Mesenteric fat pad (tissue), 1 donor: Measurements from ENCODE around the gene NKTR. TPM values are rescaled to one million over a fixed set of nuclear protein-coding genes. Genes with fewer than 3 reads are reported as not detected.
"Not testable (repeated sequence)": the region's sequence is repeated elsewhere in the genome, so short reads cannot be mapped to it uniquely, and the experiment has no call there.

Source experiments
- DNase-seq: peaks from one replicate; pipeline ENCODE4 v3.0.0-alpha.2; 2020; ENCODE audit warnings: low spot score
- total RNA-seq: library from RNA; stranded (reverse); fragmentation: NEBNext Ultra II Directional; extraction: Animal tissue kit (Norgen Biotek cat#: 25700); gene quantifications from one replicate; pipeline ENCODE4 v1.2.1, GENCODE V29; 2021
- donor health status: DM: yes; HTN: yes; CAD: no.

The NKTR gene
- total RNA-seq, 1 donor from 2014 or later: 80.6 TPM

DNA sequence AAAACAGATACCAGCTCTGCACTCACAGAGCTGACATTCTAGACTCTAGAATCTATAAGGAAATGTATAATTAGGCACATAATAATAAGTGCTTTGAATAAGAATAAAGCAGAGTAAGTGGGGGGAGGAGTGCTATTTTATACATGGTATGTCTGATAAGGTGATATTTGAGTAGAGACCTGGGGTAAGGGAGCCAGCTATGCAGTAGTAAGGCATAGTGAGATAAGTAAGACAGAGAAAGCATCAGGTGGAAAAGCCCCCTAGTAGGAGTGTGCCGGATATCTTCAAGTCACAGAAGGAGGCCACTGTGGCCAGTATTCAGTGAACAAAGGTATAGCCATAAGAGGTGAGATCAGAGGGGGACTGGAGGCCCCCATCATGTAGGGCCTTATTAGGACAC lies 6.9 kb upstream of the NKTR start:
- DNase-seq: no peak

GRCh38 chr3:42595682-42596081 lies 4.8 kb upstream of the NKTR start:
- no peak for DNase-seq

- not testable (repeated sequence) for DNase-seq
Measured at GRCh38 chr3:42597098-42597497, 3.4 kb upstream of the NKTR start.

- DNase-seq: peak; percentile 91
Measured at GRCh38 chr3:42600958-42601675, 631 bp downstream of the NKTR start.

GRCh38 chr3:42601896-42602581 lies 1.6 kb downstream of the NKTR start:
- no peak for DNase-seq

GRCh38 chr3:42602961-42603360 lies 2.5 kb downstream of the NKTR start:
- DNase-seq: no peak

DNA sequence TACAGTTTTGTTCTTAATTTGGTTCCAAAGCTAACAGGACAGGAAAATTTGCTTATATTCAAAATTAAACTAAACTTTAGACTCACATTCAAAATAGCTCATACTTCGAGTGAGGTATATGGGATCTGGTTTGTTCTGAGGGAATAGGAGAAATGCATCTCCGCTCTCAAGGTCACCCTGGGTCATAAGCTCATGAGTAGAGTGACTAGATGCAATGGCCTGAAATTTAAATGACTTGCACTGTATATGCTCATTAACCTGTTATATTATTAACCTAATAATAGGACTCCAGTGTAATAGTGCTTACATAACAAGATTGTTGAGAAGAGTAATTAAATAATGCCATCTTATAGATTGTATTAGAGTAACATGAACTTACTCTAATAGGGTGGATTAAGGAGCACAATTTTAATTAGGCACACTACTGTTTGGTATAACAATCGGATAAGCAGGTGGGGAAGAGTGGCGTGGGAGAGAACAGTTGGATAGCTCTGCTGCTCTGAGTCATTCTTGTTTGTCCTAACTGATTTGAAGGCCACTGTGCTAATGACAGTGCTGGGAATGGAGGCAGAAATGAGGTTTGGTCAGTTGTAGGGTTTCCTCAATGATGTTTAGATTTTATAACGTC lies 5.2 kb downstream of the NKTR start:
- no peak for DNase-seq

DNA sequence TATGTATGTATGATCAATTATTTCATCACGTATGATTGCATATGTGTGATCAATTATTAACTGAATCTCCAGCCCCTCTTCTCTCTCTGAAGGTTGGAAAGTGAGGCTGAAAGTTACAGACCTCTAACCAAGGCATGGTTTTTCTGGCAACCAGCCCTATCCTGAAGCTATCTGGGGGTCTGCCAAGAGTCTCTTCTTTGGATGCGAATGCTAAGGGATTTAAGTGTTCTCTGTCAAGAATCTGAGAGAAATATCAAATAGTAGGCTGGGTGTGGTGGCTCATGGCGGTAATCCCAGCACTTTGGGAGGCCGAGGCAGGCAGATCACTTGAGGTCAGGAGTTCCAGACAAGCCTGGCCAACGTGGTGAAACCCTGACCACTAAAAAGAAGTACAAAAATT lies 8.1 kb downstream of the NKTR start:
- DNase-seq: no peak

DNA sequence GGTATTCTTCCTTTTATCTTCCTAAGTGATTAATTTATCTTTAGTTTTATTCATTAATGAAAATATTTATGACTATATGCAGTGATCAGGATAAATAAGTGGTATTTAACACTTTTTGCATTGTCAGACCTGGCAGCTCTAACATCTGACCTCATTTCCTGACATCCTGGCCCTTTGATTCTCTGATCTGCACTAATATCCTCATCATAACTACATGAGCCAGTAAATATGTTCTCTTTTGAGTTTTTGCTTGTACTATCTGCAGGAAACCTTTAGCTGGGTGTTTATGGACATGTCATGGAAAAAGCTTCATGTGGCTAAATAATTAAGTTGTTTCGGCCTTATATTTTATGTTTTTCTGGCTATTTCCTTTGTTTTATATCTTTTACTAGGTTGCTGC lies 10.5 kb downstream of the NKTR start:
- DNase-seq: no peak

- DNase-seq: no peak
Measured at GRCh38 chr3:42612217-42612616, 11.7 kb downstream of the NKTR start.

DNA sequence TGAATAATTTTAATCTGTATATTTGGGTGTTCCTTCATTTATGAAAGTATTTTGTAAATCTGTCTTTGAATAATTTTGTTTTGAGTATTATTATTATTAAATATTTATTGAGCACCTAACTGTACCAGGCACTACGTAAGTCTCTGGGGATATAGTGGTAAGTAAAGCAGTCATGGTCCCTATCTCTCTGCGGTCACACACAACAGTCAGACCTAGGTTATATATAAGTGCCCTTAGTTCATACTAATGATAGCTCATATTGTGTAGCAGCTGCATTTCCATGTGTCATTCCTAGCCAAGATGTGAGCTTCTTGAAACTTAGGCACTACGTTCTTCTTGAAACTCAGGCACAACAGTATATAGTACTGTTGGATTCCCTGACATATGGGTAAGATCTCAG lies 12.4 kb downstream of the NKTR start:
- DNase-seq: no peak

DNA sequence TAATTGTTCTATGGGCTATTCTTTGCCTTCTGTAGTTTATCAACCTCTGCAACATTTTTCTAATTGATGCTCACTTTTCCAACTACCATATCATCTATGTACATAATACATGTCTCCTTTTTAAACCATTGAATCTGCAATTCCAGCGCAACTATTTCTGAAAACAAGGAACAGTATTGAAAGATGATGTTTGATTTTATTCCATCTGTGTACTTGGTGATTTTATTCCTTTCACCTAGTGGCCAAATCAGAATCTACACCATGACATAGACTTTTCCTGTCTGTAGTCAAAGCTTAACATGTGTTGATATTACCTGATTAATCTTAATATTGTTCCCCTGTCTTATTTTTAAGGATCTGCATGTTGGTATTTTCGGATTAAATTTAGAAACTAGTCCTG lies 13.0 kb downstream of the NKTR start:
- DNase-seq: no peak

DNA sequence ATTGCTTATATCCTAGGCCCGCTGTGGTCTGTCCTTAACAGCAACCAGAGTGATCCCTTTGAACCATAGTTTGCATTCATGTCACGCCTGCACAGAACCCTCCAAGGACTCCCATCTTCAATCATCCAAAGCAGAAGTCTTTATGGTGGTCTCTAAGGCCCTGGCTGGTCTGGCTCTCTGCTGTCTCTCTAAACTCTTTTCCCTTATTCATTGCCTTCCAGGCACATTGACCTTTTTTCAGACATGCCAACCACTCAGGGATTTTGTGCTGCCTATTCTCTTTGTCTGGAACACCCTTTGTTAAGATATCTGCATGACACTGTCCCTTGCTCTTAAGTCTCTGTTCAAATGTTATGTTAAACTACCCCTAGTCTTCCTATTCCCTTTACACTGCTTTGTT lies 31.1 kb downstream of the NKTR start:
- no peak for DNase-seq

GRCh38 chr3:42632146-42632545 lies 31.7 kb downstream of the NKTR start:
- DNase-seq: no peak

GRCh38 chr3:42633544-42633943 lies 33.1 kb downstream of the NKTR start:
- DNase-seq: no peak

- DNase-seq: no peak
Measured at GRCh38 chr3:42635111-42635510, 34.6 kb downstream of the NKTR start.

GRCh38 chr3:42637001-42637400 lies 36.5 kb downstream of the NKTR start:
- no peak for DNase-seq

- DNase-seq: no peak
Measured at GRCh38 chr3:42638339-42638842, 37.9 kb downstream of the NKTR start.

DNA sequence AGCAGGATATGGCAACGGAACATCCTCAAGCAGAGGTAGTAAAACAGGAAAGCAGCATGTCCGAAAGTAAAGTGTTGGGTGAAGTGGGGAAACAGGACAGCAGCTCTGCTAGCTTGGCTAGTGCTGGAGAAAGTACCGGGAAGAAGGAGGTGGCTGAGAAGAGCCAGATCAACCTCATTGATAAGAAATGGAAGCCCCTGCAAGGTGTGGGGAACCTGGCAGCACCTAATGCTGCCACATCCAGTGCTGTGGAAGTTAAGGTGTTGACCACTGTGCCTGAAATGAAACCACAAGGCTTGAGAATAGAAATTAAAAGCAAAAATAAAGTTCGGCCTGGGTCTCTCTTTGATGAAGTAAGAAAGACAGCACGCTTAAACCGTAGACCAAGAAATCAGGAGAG lies 38.7 kb downstream of the NKTR start:
- no peak for DNase-seq

GRCh38 chr3:42640129-42640528 lies 39.6 kb downstream of the NKTR start:
- DNase-seq: no peak

GRCh38 chr3:42640771-42641370 lies 40.4 kb downstream of the NKTR start:
- DNase-seq: no peak
